ENCODE measurements around the gene LMCD1.
"Not testable (repeated sequence)": the region's sequence is repeated elsewhere in the genome, so short reads cannot be mapped to it uniquely, and the experiment has no call there.

Gene LMCD1

GRCh38 chr3:8560366-8561007 is 58.9 kb downstream of the LMCD1 start:
- DNase-seq (ENCODE audit: low read depth in 2 of 2) = no peak

DNA sequence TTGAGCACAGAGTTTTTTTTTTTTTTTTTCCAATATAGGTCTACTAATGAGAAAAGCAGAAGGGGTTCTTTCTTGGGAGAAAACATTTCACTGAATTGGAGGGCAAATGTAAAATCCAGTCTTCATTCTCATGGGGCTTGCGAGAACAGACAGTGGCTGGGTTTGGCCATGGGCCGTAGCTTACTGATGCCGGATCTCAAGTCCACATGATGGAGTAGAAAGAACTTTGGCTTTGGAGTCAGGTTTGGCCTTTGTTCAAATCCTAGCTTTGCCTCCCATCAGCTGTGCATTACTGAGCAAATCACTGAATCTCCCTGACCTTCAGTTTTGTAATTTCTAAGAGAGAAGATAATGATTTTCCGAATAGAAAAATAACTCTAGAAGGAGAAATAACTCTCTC is 59.7 kb downstream of the LMCD1 start:
- no peak for DNase-seq (ENCODE audit: low read depth in 2 of 2)

DNA sequence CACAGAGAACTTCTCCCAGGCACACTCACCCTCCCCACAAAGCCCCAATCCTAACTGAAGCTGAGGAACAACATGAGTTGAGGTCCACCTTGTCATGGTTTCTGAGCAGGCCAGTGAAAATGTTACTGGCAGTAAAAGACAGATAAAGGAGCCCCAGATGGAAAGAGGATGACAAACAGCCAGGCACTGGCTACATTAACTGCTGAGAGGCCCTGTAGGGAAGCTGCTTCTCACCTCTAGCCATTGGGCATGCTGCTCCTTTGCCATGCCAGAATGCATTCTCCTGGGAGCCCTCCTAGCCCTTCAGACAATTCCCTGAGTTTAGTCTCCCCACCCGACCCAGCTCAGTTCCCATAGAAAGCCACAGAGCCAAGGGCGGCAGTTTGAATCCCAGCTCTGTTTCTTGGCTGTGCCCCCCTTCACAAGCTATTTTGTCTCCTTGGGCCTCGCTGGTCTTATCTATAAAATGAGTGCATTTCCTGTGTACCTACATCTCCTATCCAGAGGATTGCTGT is 60.5 kb downstream of the LMCD1 start:
- DNase-seq (ENCODE audit: low read depth in 2 of 2) = no peak

- no peak for DNase-seq (ENCODE audit: low read depth in 2 of 2)
Observed at GRCh38 chr3:8563146-8563545, 61.5 kb downstream of the LMCD1 start.

GRCh38 chr3:8563597-8563996 is 62.0 kb downstream of the LMCD1 start:
- no peak for DNase-seq (ENCODE audit: low read depth in 2 of 2)

GRCh38 chr3:8565376-8565775 is 63.8 kb downstream of the LMCD1 start:
- no peak for DNase-seq (ENCODE audit: low read depth in 2 of 2)

DNA sequence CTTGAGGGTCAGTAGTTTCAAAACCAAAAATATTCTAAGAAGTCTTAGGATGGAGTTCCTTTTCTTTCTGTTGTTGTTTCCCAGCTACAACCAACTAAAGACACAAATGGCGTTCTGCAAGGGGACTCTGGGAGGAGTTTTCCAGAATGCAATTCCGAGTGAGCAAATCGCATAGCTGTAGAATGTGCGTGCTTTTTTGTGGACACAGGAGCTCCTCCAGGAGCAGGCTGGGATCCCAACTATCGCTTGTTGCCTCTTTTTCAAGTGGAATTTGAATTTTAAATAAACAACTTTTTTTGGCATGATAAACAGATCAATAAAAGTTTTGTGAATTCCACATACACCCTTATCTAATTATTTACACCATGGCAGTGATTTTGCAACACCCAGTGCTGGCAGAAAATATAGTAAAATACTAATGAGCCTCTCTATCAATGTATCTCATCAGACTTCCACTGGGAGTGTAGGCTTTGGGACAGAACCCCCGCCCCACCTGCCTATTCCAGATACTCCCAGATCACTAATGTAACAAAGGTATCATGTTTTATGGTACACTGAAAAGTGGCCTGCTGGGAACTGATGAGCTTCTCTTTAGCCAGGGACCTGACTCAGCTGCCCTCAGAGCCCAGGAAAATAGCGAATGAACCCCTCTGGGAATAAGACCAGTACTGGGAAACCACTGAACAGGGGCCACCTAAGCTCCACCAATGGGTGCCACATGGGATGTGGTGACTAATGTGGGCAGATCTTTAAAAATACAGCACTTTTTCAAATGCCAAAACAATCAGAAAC is 66.4 kb downstream of the LMCD1 start:
- DNase-seq (ENCODE audit: low read depth in 2 of 2) = no peak

DNA sequence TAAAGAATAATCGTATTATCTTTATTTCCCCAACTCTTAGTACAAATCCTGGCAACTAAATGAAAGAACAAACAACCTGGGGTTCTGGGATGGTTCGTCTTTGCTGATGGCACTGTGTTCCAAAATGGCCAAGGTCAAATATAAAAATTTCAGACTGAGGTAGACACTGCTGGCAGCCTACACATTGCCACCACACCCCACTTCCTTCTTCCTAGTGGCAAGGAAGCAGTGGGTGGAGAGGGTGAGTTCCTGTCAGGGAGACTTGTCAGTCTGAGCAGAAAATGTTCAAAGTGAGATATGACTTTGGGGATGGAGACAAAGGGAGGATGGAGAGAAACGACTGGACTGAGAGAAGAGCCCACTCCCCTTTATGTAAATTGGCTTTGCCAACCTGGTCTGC is 69.6 kb downstream of the LMCD1 start:
- DNase-seq (ENCODE audit: low read depth in 2 of 2) = no peak

- no peak for DNase-seq (ENCODE audit: low read depth in 2 of 2)
Observed at GRCh38 chr3:8573342-8573926, 71.8 kb downstream of the LMCD1 start.

- DNase-seq (ENCODE audit: low read depth in 2 of 2) = no peak
Observed at GRCh38 chr3:8574040-8574669, 72.5 kb downstream of the LMCD1 start.

GRCh38 chr3:8574670-8575322 is 73.2 kb downstream of the LMCD1 start:
- no peak for DNase-seq (ENCODE audit: low read depth in 2 of 2)

DNA sequence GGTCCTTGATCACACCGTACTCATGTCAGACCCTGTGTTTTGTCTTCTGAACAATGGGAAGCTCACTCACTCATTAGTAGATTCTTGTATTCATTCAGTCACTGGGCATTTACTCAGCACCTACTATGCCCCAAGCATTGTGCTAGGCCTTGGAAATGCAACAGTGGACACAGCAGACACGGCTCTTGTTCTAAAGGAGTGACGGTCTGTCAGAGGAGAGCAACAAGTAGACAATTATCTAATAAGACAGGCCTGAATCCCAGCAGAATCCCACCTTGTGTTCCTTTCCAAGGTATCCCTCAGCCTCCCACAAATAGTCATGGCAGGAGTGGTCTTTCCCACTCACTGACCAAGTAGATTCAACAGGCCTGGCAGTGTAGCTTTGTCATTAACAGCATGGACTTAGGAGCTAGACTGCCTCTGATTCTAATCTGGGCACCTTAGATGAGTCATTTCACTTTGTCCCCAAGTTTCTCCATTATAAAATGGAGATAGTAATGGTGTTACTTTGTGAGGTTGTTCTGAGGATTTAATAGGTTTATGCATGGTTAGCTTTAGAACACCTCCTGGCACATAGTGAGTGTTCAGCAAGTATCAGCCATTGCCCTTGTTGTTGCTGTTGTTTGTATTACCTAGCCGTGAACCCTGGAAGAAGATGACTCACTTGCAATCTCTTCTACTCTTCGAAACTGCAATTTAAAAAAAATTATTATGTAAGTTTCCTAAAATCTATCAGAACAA is 73.9 kb downstream of the LMCD1 start:
- DNase-seq (ENCODE audit: low read depth in 2 of 2) = no peak

DNA sequence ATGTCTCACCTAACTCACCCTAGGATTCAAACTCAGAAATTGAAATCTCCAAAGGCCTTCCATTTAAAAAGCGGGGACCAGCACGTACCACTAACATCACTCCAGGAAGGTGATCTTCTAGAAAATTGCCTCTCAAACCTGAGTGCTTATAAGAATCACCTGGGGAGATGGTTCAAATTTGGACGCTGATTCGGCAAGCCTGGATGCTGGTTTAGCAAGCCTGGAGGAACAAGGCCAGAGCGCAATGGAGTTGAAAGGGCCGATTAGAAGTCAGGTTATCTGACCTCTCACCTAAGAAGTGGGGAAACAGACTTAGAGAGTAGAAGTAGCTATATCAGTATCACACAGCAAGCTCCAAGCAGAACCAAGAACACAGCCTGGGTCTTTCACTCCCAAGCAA is 74.8 kb downstream of the LMCD1 start:
- DNase-seq (ENCODE audit: low read depth in 2 of 2) = no peak

GRCh38 chr3:8576841-8577571 is 75.4 kb downstream of the LMCD1 start:
- no peak for DNase-seq (ENCODE audit: low read depth in 2 of 2)

GRCh38 chr3:8578282-8578681 is 76.7 kb downstream of the LMCD1 start:
- no peak for DNase-seq (ENCODE audit: low read depth in 2 of 2)

GRCh38 chr3:8579096-8579495 is 77.5 kb downstream of the LMCD1 start:
- no peak for DNase-seq (ENCODE audit: low read depth in 2 of 2)

GRCh38 chr3:8579943-8580342 is 78.3 kb downstream of the LMCD1 start:
- DNase-seq (ENCODE audit: low read depth in 2 of 2) = no peak

GRCh38 chr3:8580434-8580833 is 78.8 kb downstream of the LMCD1 start:
- DNase-seq (ENCODE audit: low read depth in 2 of 2) = not testable (repeated sequence)

DNA sequence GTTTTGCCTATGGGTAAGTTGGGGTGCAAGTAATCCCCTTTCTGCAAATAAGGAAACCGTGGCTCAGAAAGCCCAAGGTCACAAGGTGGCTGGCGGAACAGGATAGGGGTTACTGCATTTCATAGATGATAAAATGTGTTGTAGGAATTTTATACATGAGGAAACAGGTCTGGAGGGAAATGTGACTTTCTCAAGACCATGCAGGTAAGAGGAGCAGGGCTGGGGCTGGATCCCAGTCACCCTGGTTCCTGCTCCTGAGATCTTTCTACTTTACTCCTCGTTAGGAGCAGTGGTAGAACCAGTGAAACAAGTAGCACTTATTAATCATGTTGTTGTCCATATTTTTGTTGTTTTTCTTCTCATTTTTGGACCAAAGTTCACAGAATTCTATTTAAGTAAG is 79.8 kb downstream of the LMCD1 start:
- DNase-seq (ENCODE audit: low read depth in 2 of 2) = no peak

GRCh38 chr3:8581806-8582445 is 80.3 kb downstream of the LMCD1 start:
- DNase-seq (ENCODE audit: low read depth in 2 of 2) = no peak

All from activated CD4-positive, alpha-beta T cell treated with anti-CD3 and anti-CD28 coated beads for 24 hours (primary cell).